K562 (cell line): ENCODE measurements around the gene IL34. TPM values are rescaled to one million over a fixed set of nuclear protein-coding genes. Genes with fewer than 3 reads are reported as not detected.

ENCODE experiments used
- CBFA2T2 ChIP-seq: fragments of 450-650 bp; conservative IDR thresholded peaks from 2 replicates; pipeline ENCODE4 v1.6.1; 2017; ENCODE audit warnings: mild to moderate bottlenecking
- ELF4 ChIP-seq: fragments of 450-650 bp; formaldehyde crosslinking; IDR thresholded peaks from 2 replicates; pipeline ENCODE4 v1.4.0; 2022; ENCODE audit warnings: missing genetic modification characterization
- ETV6 ChIP-seq, 3 experiments: fragments of 150-350 bp in 1 of 3; sonication (generic) in 1 of 3; formaldehyde crosslinking in 1 of 3; IDR thresholded peaks; 2 replicates each; pipeline versions ENCODE4 v1.6.1 to v1.8.0; 2014 to 2022; ENCODE audit warnings: borderline replicate concordance in 2 of 3, low read depth in 2 of 3, antibody characterized with exemption in 1 of 3, low read length in 1 of 3, mild to moderate bottlenecking in 1 of 3, missing genetic modification reagents in 1 of 3
- FIP1L1 ChIP-seq: fragments of 200-400 bp; formaldehyde crosslinking; IDR thresholded peaks from 2 replicates; pipeline ENCODE4 v1.6.1; 2018; ENCODE audit warnings: mild to moderate bottlenecking, low read depth, low read length; ENCODE audit not compliant: poor library complexity, severe bottlenecking
- HDAC2 ChIP-seq: fragments of 450-650 bp; IDR thresholded peaks from 2 replicates; pipeline ENCODE4 v1.6.1; 2016; ENCODE audit warnings: mild to moderate bottlenecking
- KLF16 ChIP-seq: IDR thresholded peaks from 2 replicates; pipeline ENCODE4 v1.6.1; 2016; ENCODE audit warnings: antibody characterized with exemption
- L3MBTL2 ChIP-seq: fragments of 450-650 bp; IDR thresholded peaks from 2 replicates; pipeline ENCODE4 v1.6.1; 2016; ENCODE audit warnings: mild to moderate bottlenecking, moderate library complexity
- MEF2D ChIP-seq: conservative IDR thresholded peaks from 2 replicates; pipeline ENCODE4 v1.6.1; 2016; ENCODE audit warnings: low read depth, missing genetic modification characterization, missing compliant biosample characterization
- MTA2 ChIP-seq: fragments of 450-650 bp; IDR thresholded peaks from 2 replicates; pipeline ENCODE4 v1.6.1; 2016; ENCODE audit warnings: low read depth
- POLR2G ChIP-seq: fragments of 200-400 bp; formaldehyde crosslinking; IDR thresholded peaks from 2 replicates; pipeline ENCODE4 v1.6.1; 2017; ENCODE audit warnings: low read depth, mild to moderate bottlenecking, antibody characterized with exemption, low read length, moderate library complexity
- SMARCA5 ChIP-seq: fragments of 450-650 bp; IDR thresholded peaks from 2 replicates; pipeline ENCODE4 v1.6.1; 2016
- SOX6 ChIP-seq: fragments of 450-650 bp; IDR thresholded peaks from 2 replicates; pipeline ENCODE4 v1.6.1; 2014; ENCODE audit warnings: mild to moderate bottlenecking
- TBL1XR1 ChIP-seq, 2 experiments: IDR thresholded peaks; 2 replicates each; pipeline ENCODE4 v1.6.1; 2012; ENCODE audit warnings: improper control_type of control experiment in 2 of 2, low read length in 2 of 2, mild to moderate bottlenecking in 1 of 2
- TBP ChIP-seq: optimal IDR thresholded peaks from 2 replicates; pipeline ENCODE3; 2011; ENCODE audit warnings: low read depth, low read length, improper control_type of control experiment
- ZNF444 ChIP-seq: fragments of 250-450 bp; sonication (Bioruptor Pico); IDR thresholded peaks from 2 replicates; pipeline ENCODE4 v1.4.0; 2020; ENCODE audit warnings: mild to moderate bottlenecking, moderate library complexity
- polyA plus RNA-seq, 8 experiments: library from polyadenylated mRNA; depleted of rRNA in 4 of 8; stranded (reverse) in 5 of 8; unstranded in 3 of 8; fragments of >200 nt; fragmentation: Nextera tagmentation in 2 of 8; fragmentation: Illumina TruSeq in 1 of 8; extraction: Ambion mirVana in 2 of 8; extraction: Trizol in 1 of 8; gene quantifications; 2 replicates each; pipeline versions ENCODE4 v1.2.1 to v1.2.3, GENCODE V29; 2011 to 2014; ENCODE audit warnings: inconsistent platforms in 1 of 8, missing spikeins in 1 of 8
- total RNA-seq, 7 experiments: library from RNA; depleted of rRNA in 6 of 7; stranded (reverse); fragments of >200 nt in 6 of 7; fragmentation: Illumina TruSeq in 2 of 7; extraction: Trizol in 2 of 7; gene quantifications; 2 replicates each; pipeline versions ENCODE4 v1.2.1 to v1.2.3, GENCODE V29; 2011 to 2021; ENCODE audit warnings: low replicate concordance in 1 of 7
- TF ChIP-seq, protein P1 (sequence below): sonication (generic); formaldehyde crosslinking; IDR thresholded peaks from 2 replicates; pipeline ENCODE4 v1.4.0; 2020; ENCODE audit warnings: mild to moderate bottlenecking, missing genetic modification reagents
- TF ChIP-seq, protein P2 (sequence below): fragments of 450-650 bp; formaldehyde crosslinking; IDR thresholded peaks from 2 replicates; pipeline ENCODE4 v1.4.0; 2022; ENCODE audit warnings: mild to moderate bottlenecking, moderate library complexity
- TF ChIP-seq, protein P3 (sequence below), 2 experiments: fragments of 150-350 bp in 1 of 2; IDR thresholded peaks; 2 replicates each; pipeline ENCODE4 v1.6.1; 2012 to 2016; ENCODE audit warnings: low read depth in 2 of 2, low read length in 2 of 2, mild to moderate bottlenecking in 1 of 2, moderate library complexity in 1 of 2
- TF ChIP-seq, protein P4 (sequence below), 3 experiments: IDR thresholded peaks in 2 of 3; conservative IDR thresholded peaks in 1 of 3; 2 replicates each; pipeline ENCODE4 v1.5.1; 2011 to 2012; ENCODE audit warnings: low read length in 3 of 3, mild to moderate bottlenecking in 3 of 3, control low read depth in 2 of 3, improper control_type of control experiment in 1 of 3, inconsistent platforms in 1 of 3, low read depth in 1 of 3, mixed read lengths in 1 of 3, moderate library complexity in 1 of 3; ENCODE audit not compliant: insufficient read depth in 2 of 3

IL34 gene
- total and polyA plus RNA-seq, 9 of the 15 experiments (the other 6 are each of a cell fraction or from before 2014, with no cell fraction given) = 0.07 to 0.18 (median 0.10) TPM; not detected in 6

DNA sequence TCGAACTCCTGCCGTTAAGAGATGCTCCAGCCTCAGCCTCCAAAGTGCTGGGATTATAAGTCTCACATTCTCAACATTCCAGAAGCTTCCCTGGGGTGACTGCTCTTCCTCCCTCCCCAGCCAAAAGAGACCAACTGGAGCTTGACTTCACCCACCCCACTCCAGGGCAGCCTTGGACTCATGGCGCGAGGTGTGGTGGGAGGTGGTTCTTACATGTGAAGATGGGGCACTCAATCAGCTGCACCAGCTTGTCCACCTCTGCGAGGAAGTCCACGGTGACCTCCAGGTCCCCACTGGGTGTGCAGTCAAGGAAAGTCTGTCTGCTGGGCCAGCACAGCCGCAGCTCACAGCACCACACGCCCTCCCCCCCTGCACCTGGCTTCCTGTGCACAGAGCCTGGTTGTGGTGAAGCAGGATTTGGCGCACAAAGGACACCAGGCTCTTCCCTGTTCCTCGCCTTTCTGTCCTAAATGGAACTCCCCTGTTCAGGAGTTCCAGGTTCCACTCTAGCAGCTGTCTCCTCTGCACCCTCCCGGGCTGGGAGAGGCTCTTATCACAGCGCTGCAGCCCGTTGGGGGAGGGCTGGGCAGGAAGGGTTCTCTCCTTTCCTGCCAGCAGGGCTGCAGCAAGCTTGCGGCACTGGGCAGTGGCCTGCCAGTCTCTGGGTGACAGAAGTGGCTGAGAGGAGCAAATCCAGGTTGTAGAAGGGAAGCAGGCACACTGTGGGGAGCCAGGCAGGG is 49.1 kb downstream of the IL34 start (continued):
- TF ChIP-seq, protein P1, sequence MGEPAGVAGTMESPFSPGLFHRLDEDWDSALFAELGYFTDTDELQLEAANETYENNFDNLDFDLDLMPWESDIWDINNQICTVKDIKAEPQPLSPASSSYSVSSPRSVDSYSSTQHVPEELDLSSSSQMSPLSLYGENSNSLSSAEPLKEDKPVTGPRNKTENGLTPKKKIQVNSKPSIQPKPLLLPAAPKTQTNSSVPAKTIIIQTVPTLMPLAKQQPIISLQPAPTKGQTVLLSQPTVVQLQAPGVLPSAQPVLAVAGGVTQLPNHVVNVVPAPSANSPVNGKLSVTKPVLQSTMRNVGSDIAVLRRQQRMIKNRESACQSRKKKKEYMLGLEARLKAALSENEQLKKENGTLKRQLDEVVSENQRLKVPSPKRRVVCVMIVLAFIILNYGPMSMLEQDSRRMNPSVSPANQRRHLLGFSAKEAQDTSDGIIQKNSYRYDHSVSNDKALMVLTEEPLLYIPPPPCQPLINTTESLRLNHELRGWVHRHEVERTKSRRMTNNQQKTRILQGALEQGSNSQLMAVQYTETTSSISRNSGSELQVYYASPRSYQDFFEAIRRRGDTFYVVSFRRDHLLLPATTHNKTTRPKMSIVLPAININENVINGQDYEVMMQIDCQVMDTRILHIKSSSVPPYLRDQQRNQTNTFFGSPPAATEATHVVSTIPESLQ (CRISPR knock-in tag) = no peak
- no peak for TF ChIP-seq SMARCA5
- TF ChIP-seq MEF2D (tag) = 0 out of 2 replicates have a peak, but pooled peaks have one; percentile 45
- peak; percentile 79; the same call in 1 of the 2 replicates for TF ChIP-seq ZNF444 (CRISPR knock-in tag)
- TF ChIP-seq POLR2G = 0 out of 2 replicates have a peak, but pooled peaks have one; percentile 29
- peak; percentile 95 for TF ChIP-seq KLF16
- peak in 1 of 2 experiments; percentile 80; a peak in 2 of 4 replicates for TF ChIP-seq TBL1XR1 (IDR thresholded peaks at IDR 0.05; ENCODE audit: low read length in 2 of 2)
- TF ChIP-seq CBFA2T2 = peak; percentile 94
- TF ChIP-seq, protein P2, sequence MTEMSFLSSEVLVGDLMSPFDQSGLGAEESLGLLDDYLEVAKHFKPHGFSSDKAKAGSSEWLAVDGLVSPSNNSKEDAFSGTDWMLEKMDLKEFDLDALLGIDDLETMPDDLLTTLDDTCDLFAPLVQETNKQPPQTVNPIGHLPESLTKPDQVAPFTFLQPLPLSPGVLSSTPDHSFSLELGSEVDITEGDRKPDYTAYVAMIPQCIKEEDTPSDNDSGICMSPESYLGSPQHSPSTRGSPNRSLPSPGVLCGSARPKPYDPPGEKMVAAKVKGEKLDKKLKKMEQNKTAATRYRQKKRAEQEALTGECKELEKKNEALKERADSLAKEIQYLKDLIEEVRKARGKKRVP (CRISPR knock-in tag) = 0 out of 2 replicates have a peak, but pooled peaks have one; percentile 9
- TF ChIP-seq ETV6 (IDR thresholded peaks at IDR 0.05; ENCODE audit: borderline replicate concordance in 1 of 2, low read depth in 2 of 2, low read length in 1 of 2) = no peak
- no peak for TF ChIP-seq ETV6 (CRISPR knock-in tag; IDR thresholded peaks at IDR 0.05; ENCODE audit: borderline replicate concordance)
- peak; percentile 38 for TF ChIP-seq TBP
- TF ChIP-seq ELF4 (CRISPR knock-in tag) = 0 out of 2 replicates have a peak, but pooled peaks have one; percentile 63
- TF ChIP-seq, protein P3, sequence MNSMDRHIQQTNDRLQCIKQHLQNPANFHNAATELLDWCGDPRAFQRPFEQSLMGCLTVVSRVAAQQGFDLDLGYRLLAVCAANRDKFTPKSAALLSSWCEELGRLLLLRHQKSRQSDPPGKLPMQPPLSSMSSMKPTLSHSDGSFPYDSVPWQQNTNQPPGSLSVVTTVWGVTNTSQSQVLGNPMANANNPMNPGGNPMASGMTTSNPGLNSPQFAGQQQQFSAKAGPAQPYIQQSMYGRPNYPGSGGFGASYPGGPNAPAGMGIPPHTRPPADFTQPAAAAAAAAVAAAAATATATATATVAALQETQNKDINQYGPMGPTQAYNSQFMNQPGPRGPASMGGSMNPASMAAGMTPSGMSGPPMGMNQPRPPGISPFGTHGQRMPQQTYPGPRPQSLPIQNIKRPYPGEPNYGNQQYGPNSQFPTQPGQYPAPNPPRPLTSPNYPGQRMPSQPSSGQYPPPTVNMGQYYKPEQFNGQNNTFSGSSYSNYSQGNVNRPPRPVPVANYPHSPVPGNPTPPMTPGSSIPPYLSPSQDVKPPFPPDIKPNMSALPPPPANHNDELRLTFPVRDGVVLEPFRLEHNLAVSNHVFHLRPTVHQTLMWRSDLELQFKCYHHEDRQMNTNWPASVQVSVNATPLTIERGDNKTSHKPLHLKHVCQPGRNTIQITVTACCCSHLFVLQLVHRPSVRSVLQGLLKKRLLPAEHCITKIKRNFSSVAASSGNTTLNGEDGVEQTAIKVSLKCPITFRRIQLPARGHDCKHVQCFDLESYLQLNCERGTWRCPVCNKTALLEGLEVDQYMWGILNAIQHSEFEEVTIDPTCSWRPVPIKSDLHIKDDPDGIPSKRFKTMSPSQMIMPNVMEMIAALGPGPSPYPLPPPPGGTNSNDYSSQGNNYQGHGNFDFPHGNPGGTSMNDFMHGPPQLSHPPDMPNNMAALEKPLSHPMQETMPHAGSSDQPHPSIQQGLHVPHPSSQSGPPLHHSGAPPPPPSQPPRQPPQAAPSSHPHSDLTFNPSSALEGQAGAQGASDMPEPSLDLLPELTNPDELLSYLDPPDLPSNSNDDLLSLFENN (IDR thresholded peaks at IDR 0.05; ENCODE audit: low read depth in 2 of 2, low read length in 2 of 2) = peak in 1 of 2 experiments; percentile 90; a peak in 2 of 4 replicates
- peak; percentile 86 for TF ChIP-seq HDAC2
- peak; percentile 93 for TF ChIP-seq MTA2
- TF ChIP-seq, protein P4, sequence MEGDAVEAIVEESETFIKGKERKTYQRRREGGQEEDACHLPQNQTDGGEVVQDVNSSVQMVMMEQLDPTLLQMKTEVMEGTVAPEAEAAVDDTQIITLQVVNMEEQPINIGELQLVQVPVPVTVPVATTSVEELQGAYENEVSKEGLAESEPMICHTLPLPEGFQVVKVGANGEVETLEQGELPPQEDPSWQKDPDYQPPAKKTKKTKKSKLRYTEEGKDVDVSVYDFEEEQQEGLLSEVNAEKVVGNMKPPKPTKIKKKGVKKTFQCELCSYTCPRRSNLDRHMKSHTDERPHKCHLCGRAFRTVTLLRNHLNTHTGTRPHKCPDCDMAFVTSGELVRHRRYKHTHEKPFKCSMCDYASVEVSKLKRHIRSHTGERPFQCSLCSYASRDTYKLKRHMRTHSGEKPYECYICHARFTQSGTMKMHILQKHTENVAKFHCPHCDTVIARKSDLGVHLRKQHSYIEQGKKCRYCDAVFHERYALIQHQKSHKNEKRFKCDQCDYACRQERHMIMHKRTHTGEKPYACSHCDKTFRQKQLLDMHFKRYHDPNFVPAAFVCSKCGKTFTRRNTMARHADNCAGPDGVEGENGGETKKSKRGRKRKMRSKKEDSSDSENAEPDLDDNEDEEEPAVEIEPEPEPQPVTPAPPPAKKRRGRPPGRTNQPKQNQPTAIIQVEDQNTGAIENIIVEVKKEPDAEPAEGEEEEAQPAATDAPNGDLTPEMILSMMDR (IDR thresholded peaks at IDR 0.05 in 2 of 3, conservative IDR thresholded peaks at IDR 0.05 in 1 of 3; ENCODE audit: insufficient read depth in 2 of 3, low read depth in 1 of 3, low read length in 3 of 3) = peak in 2 of 3 experiments; percentile 24 to 26; a peak in 2 of 6 replicates
- TF ChIP-seq FIP1L1 = no peak
- peak; percentile 82 for TF ChIP-seq SOX6
- TF ChIP-seq L3MBTL2 = peak; percentile 17; the same call in 1 of the 2 replicates
